Fibroblast of skin of abdomen (primary cell): Measurements from ENCODE around the gene PLA2G15.
"Not testable (repeated sequence)": the region's sequence is repeated elsewhere in the genome, so short reads cannot be mapped to it uniquely, and the experiment has no call there.

Source experiments
- DNase-seq: peaks from one replicate; pipeline ENCODE4 v3.0.0-alpha.2; 2013

Gene PLA2G15

GRCh38 chr16:68281368-68282063 lies 36.3 kb downstream of the PLA2G15 start:
- DNase-seq: no peak

- DNase-seq: no peak
Measured at GRCh38 chr16:68282064-68282452, 36.9 kb downstream of the PLA2G15 start.

GRCh38 chr16:68283346-68283745 lies 38.2 kb downstream of the PLA2G15 start:
- no peak for DNase-seq

- no peak for DNase-seq
Measured at GRCh38 chr16:68283801-68284598, 38.8 kb downstream of the PLA2G15 start.

- no peak for DNase-seq
Measured at GRCh38 chr16:68284847-68285246, 39.7 kb downstream of the PLA2G15 start.

- DNase-seq: no peak
Measured at GRCh38 chr16:68285683-68286082, 40.5 kb downstream of the PLA2G15 start.

- no peak for DNase-seq
Measured at GRCh38 chr16:68286153-68287074, 41.2 kb downstream of the PLA2G15 start.

GRCh38 chr16:68287276-68288251 lies 42.4 kb downstream of the PLA2G15 start:
- DNase-seq: peak; percentile 35

GRCh38 chr16:68288252-68288650 lies 43.1 kb downstream of the PLA2G15 start:
- DNase-seq: no peak

- DNase-seq: not testable (repeated sequence)
Measured at GRCh38 chr16:68288796-68289195, 43.6 kb downstream of the PLA2G15 start.

GRCh38 chr16:68289202-68289601 lies 44.0 kb downstream of the PLA2G15 start:
- DNase-seq: no peak

GRCh38 chr16:68289621-68290329 lies 44.6 kb downstream of the PLA2G15 start:
- peak; percentile 35 for DNase-seq

GRCh38 chr16:68290450-68290849 lies 45.3 kb downstream of the PLA2G15 start:
- DNase-seq: no peak

- DNase-seq: no peak
Measured at GRCh38 chr16:68291227-68291626, 46.1 kb downstream of the PLA2G15 start.

GRCh38 chr16:68292425-68292824 lies 47.3 kb downstream of the PLA2G15 start:
- no peak for DNase-seq

- DNase-seq: no peak
Measured at GRCh38 chr16:68296291-68296690, 51.1 kb downstream of the PLA2G15 start.

- no peak for DNase-seq
Measured at GRCh38 chr16:68296693-68297092, 51.5 kb downstream of the PLA2G15 start.

- no peak for DNase-seq
Measured at GRCh38 chr16:68297908-68298307, 52.7 kb downstream of the PLA2G15 start.

GRCh38 chr16:68298312-68298711 lies 53.1 kb downstream of the PLA2G15 start:
- no peak for DNase-seq

- DNase-seq: peak; percentile 75
Measured at GRCh38 chr16:68298907-68299561, 53.9 kb downstream of the PLA2G15 start.
